Peyer's patch (tissue), 4 donors: Measurements from ENCODE around the gene GTF2E1. TPM values are rescaled to one million over a fixed set of nuclear protein-coding genes. Genes with fewer than 3 reads are reported as not detected.
"Not testable (repeated sequence)": the region's sequence is repeated elsewhere in the genome, so short reads cannot be mapped to it uniquely, and the experiment has no call there.

Experiments used
- DNase-seq, 3 donors: peaks; one replicate each; pipeline ENCODE4 v3.0.0-alpha.2; 2017 to 2019
- H3K27ac ChIP-seq, 4 donors: fragments of 200-600 bp; sonication (generic); one replicate each; pipeline ENCODE4 v1.5.1; 2016 to 2019
- H3K27me3 ChIP-seq, 2 donors: fragments of 200-600 bp; sonication (generic); one replicate each; pipeline ENCODE4 v1.5.1; 2019
- H3K36me3 ChIP-seq, 3 donors: fragments of 200-600 bp; sonication (generic); one replicate each; pipeline ENCODE4 v1.5.1; 2016 to 2019
- H3K4me1 ChIP-seq, 4 donors: fragments of 200-600 bp; sonication (generic); one replicate each; pipeline ENCODE4 v1.5.1; 2016 to 2019
- H3K4me3 ChIP-seq, 4 donors: fragments of 200-600 bp; sonication (generic); 1 replicate in 3 of 4; 2 replicates in 1 of 4; pipeline ENCODE4 v1.5.1; 2016 to 2019; ENCODE audit warnings: mild to moderate bottlenecking in 1 of 4
- H3K9me3 ChIP-seq, 4 donors: fragments of 200-600 bp; sonication (generic); one replicate each; pipeline ENCODE4 v1.5.1; 2016 to 2019; ENCODE audit warnings: mild to moderate bottlenecking in 1 of 4
- POLR2A ChIP-seq, 2 donors: fragments of 450-650 bp; IDR thresholded peaks; one replicate each; pipeline ENCODE4 v1.5.1; 2017; ENCODE audit warnings: antibody characterized with exemption in 2 of 2, mild to moderate bottlenecking in 2 of 2, moderate library complexity in 2 of 2
- total RNA-seq, 4 donors: library from RNA; depleted of rRNA; stranded (reverse); fragments of >200 nt; gene quantifications; one replicate each; pipeline ENCODE4 v1.1.0, GENCODE V29; 2016
- TF ChIP-seq, protein P1 (sequence below), 6 experiments: fragments of 450-650 bp in 4 of 6; fragments of 200-600 bp in 2 of 6; sonication (generic) in 1 of 6; IDR thresholded peaks; one replicate each; pipeline ENCODE4 v1.5.1; 2017 to 2019; ENCODE audit warnings: antibody characterized with exemption in 6 of 6, mild to moderate bottlenecking in 3 of 6, moderate library complexity in 1 of 6

GTF2E1 gene
- total RNA-seq, 4 donors from 2014 or later: 5.4 to 32.2 (median 11.5) TPM

GRCh38 chr3:120778776-120779175, 36.2 kb downstream of the GTF2E1 start:
- TF ChIP-seq, protein P1, sequence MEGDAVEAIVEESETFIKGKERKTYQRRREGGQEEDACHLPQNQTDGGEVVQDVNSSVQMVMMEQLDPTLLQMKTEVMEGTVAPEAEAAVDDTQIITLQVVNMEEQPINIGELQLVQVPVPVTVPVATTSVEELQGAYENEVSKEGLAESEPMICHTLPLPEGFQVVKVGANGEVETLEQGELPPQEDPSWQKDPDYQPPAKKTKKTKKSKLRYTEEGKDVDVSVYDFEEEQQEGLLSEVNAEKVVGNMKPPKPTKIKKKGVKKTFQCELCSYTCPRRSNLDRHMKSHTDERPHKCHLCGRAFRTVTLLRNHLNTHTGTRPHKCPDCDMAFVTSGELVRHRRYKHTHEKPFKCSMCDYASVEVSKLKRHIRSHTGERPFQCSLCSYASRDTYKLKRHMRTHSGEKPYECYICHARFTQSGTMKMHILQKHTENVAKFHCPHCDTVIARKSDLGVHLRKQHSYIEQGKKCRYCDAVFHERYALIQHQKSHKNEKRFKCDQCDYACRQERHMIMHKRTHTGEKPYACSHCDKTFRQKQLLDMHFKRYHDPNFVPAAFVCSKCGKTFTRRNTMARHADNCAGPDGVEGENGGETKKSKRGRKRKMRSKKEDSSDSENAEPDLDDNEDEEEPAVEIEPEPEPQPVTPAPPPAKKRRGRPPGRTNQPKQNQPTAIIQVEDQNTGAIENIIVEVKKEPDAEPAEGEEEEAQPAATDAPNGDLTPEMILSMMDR (IDR thresholded peaks at IDR 0.05): no peak
- TF ChIP-seq POLR2A (IDR thresholded peaks at IDR 0.05): no peak
- H3K27me3 ChIP-seq: no peaks in the 10 kb centered on the region
- H3K9me3 ChIP-seq: no peaks in the 10 kb centered on the region
- no peak overlapping the region for H3K27ac ChIP-seq
- H3K4me3 ChIP-seq: no peak overlapping the region
- no peaks in the 10 kb centered on the region for H3K4me1 ChIP-seq
- no peak for DNase-seq
- H3K36me3 ChIP-seq: peaks cover 0 to 30% (median 0%) of the 10 kb centered on the region in 3 donors

- TF ChIP-seq, protein P1 (IDR thresholded peaks at IDR 0.05): no peak
- no peak for TF ChIP-seq POLR2A (IDR thresholded peaks at IDR 0.05)
- no peaks in the 10 kb centered on the region for H3K27me3 ChIP-seq
- DNase-seq: no peak
- peaks cover 0 to 30% (median 0%) of the 10 kb centered on the region in 3 donors for H3K36me3 ChIP-seq
- H3K27ac ChIP-seq: no peak overlapping the region
- H3K9me3 ChIP-seq: no peaks in the 10 kb centered on the region
- H3K4me3 ChIP-seq: no peak overlapping the region
- no peaks in the 10 kb centered on the region for H3K4me1 ChIP-seq
Measured at GRCh38 chr3:120780977-120781376, 38.4 kb downstream of the GTF2E1 start.

DNA sequence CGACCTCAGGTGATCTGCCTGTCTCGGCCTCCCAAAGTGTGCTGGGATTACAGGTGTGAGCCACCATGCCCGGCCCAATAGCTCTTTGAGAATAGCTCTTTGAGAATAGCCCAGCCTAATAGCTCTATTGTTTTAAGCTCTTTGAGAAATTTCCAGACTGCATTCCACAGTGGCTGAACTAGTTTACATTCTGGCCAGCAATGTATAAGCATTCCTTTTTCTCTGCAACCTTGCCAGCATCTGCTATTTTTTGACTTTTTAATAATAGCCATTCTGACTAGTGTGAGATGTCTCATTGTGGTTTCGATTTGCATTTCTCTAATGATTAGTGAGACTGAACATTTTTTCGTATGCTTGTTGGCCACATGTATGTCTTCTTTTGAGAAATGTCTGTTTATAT, 43.3 kb downstream of the GTF2E1 start:
- H3K27me3 ChIP-seq, H3K36me3 ChIP-seq, H3K9me3 ChIP-seq, H3K4me3 ChIP-seq, H3K27ac ChIP-seq, DNase-seq, H3K4me1 ChIP-seq: not testable (repeated sequence)

GRCh38 chr3:120791010-120791409, 48.5 kb downstream of the GTF2E1 start:
- H3K9me3 ChIP-seq: no peaks in the 10 kb centered on the region
- no peaks in the 10 kb centered on the region for H3K36me3 ChIP-seq
- H3K27me3 ChIP-seq: no peaks in the 10 kb centered on the region
- no peaks in the 10 kb centered on the region for H3K4me1 ChIP-seq
- no peak overlapping the region for H3K4me3 ChIP-seq
- no peak overlapping the region for H3K27ac ChIP-seq
- no peak for DNase-seq
- TF ChIP-seq, protein P1 (IDR thresholded peaks at IDR 0.05): no peak
- no peak for TF ChIP-seq POLR2A (IDR thresholded peaks at IDR 0.05)

- Histone ChIP-seq H3K4me1 (no peaks in the 10 kb centered on the region), H3K27me3 (no peaks in the 10 kb centered on the region), H3K27ac (no peak overlapping the region), H3K36me3 (no peaks in the 10 kb centered on the region), H3K4me3 (no peak overlapping the region), H3K9me3 (no peaks in the 10 kb centered on the region)
- no peak for TF ChIP-seq POLR2A (IDR thresholded peaks at IDR 0.05)
- TF ChIP-seq, protein P1 (IDR thresholded peaks at IDR 0.05): no peak
- no peak for DNase-seq
Measured at GRCh38 chr3:120791913-120792312, 49.4 kb downstream of the GTF2E1 start.

DNA sequence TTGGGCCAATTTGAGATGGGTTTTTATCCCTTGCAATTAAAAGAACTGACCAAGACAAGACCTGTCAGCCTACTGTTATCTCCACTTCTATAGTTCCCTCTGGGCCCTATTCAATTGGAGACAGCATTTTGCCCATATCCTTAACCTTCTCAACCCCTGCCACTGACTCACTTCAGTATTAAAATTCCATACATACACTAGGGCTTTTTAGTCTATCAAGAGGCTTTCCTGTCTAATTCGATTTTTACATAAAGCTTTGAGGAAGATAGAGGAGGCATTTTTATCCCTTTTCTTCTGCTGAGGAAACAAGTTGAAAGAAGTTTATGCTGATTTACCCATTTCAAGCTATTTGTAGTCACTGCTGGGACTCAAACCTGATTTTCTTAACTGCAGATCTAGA, 51.1 kb downstream of the GTF2E1 start:
- no peak overlapping the region for H3K27ac ChIP-seq
- TF ChIP-seq, protein P1 (IDR thresholded peaks at IDR 0.05): no peak
- TF ChIP-seq POLR2A (IDR thresholded peaks at IDR 0.05): no peak

More for the DNA sequence above, 51.1 kb downstream of the GTF2E1 start:
- H3K27me3 ChIP-seq: no peaks in the 10 kb centered on the region
- H3K9me3 ChIP-seq: no peaks in the 10 kb centered on the region
- H3K36me3 ChIP-seq: no peaks in the 10 kb centered on the region
- no peak for DNase-seq
- H3K4me1 ChIP-seq: no peaks in the 10 kb centered on the region
- H3K4me3 ChIP-seq: no peak overlapping the region
